Neuronal stem cell (in vitro differentiated cells): ENCODE measurements around the gene TRIP10.
"Not testable (repeated sequence)": the region's sequence is repeated elsewhere in the genome, so short reads cannot be mapped to it uniquely, and the experiment has no call there.

Experiments
- DNase-seq: peaks from one replicate; pipeline ENCODE4 v3.0.0-alpha.2; 2013; ENCODE audit warnings: low spot score
- H2AFZ ChIP-seq: one replicate; pipeline ENCODE4 v1.6.1; 2013; ENCODE audit warnings: mild to moderate bottlenecking, low read length, inconsistent platforms
- H2AK5ac ChIP-seq: 2 replicates; pipeline ENCODE4 v1.6.1; 2013; ENCODE audit warnings: low read depth, mild to moderate bottlenecking, inconsistent platforms, low read length, moderate library complexity, mixed read lengths
- H2BK120ac ChIP-seq: 2 replicates; pipeline ENCODE4 v1.6.1; 2013; ENCODE audit warnings: low read depth, mild to moderate bottlenecking, inconsistent platforms, low read length, moderate library complexity, mixed read lengths
- H2BK12ac ChIP-seq: one replicate; pipeline ENCODE4 v1.6.1; 2013; ENCODE audit warnings: low read length, inconsistent platforms
- H2BK15ac ChIP-seq: 2 replicates; pipeline ENCODE4 v1.6.1; 2013; ENCODE audit warnings: mild to moderate bottlenecking, low read length, inconsistent platforms, mixed read lengths
- H2BK5ac ChIP-seq: one replicate; pipeline ENCODE4 v1.6.1; 2013; ENCODE audit warnings: inconsistent platforms, mild to moderate bottlenecking, low read length, moderate library complexity
- H3K14ac ChIP-seq: one replicate; pipeline ENCODE4 v1.6.1; 2013; ENCODE audit warnings: low read length, inconsistent platforms
- H3K18ac ChIP-seq: 2 replicates; pipeline ENCODE4 v1.6.1; 2013; ENCODE audit warnings: low read length, inconsistent platforms
- H3K23ac ChIP-seq: 2 replicates; pipeline ENCODE4 v1.6.1; 2013; ENCODE audit warnings: low read depth, mild to moderate bottlenecking, mixed read lengths, low read length, inconsistent platforms; ENCODE audit not compliant: poor library complexity
- H3K27ac ChIP-seq: replicated peaks from 3 replicates; pipeline ENCODE4 v1.5.1; 2013; ENCODE audit warnings: low read length, inconsistent platforms
- H3K27me3 ChIP-seq, 3 experiments: 2 replicates each; pipeline ENCODE4 v1.6.1; 2013; ENCODE audit warnings: low read length in 3 of 3, mild to moderate bottlenecking in 2 of 3, inconsistent platforms in 1 of 3, low read depth in 1 of 3, mixed read lengths in 1 of 3, moderate library complexity in 1 of 3; ENCODE audit not compliant: control insufficient read depth in 3 of 3, insufficient read depth in 3 of 3
- H3K36me3 ChIP-seq, 2 donors: replicated peaks in 1 of 2; 2 replicates each; pipeline ENCODE4 v1.6.1; 2013; ENCODE audit warnings: low read length in 2 of 2; ENCODE audit not compliant: control insufficient read depth in 2 of 2, insufficient read depth in 2 of 2
- H3K4ac ChIP-seq: 2 replicates; pipeline ENCODE4 v1.6.1; 2013; ENCODE audit warnings: inconsistent platforms, mild to moderate bottlenecking, low read length, moderate library complexity
- H3K4me1 ChIP-seq, 2 donors: 1 replicate in 1 of 2; 2 replicates in 1 of 2; pipeline ENCODE4 v1.6.1; 2013; ENCODE audit warnings: low read length in 2 of 2, low read depth in 1 of 2; ENCODE audit not compliant: control insufficient read depth in 2 of 2, insufficient read depth in 1 of 2
- H3K4me2 ChIP-seq: one replicate; pipeline ENCODE4 v1.6.1; 2013; ENCODE audit warnings: mild to moderate bottlenecking, low read length, inconsistent platforms; ENCODE audit not compliant: insufficient read depth, poor library complexity, severe bottlenecking
- H3K4me3 ChIP-seq, 2 donors: 2 replicates each; pipeline ENCODE4 v1.5.1; 2013; ENCODE audit warnings: low read length in 2 of 2, mild to moderate bottlenecking in 2 of 2, inconsistent platforms in 1 of 2, moderate library complexity in 1 of 2
- H3K79me1 ChIP-seq: one replicate; pipeline ENCODE4 v1.6.1; 2013; ENCODE audit warnings: low read depth, mild to moderate bottlenecking, inconsistent platforms, low read length, moderate library complexity
- H3K9ac ChIP-seq: one replicate; pipeline ENCODE4 v1.6.1; 2013; ENCODE audit warnings: mild to moderate bottlenecking, low read depth, low read length, inconsistent platforms; ENCODE audit not compliant: poor library complexity
- H3K9me3 ChIP-seq, 2 donors: replicated peaks in 1 of 2; 2 replicates each; pipeline versions ENCODE3 to v1.6.1; 2013; ENCODE audit warnings: low read length in 2 of 2, mild to moderate bottlenecking in 2 of 2, inconsistent platforms in 1 of 2, low read depth in 1 of 2, mixed read lengths in 1 of 2, moderate library complexity in 1 of 2; ENCODE audit not compliant: control insufficient read depth in 2 of 2, insufficient read depth in 1 of 2
- H4K8ac ChIP-seq: one replicate; pipeline ENCODE4 v1.6.1; 2013; ENCODE audit warnings: low read depth, mild to moderate bottlenecking, inconsistent platforms, low read length, moderate library complexity
- H4K91ac ChIP-seq: one replicate; pipeline ENCODE4 v1.6.1; 2013; ENCODE audit warnings: low read length, low read depth, mild to moderate bottlenecking, inconsistent platforms; ENCODE audit not compliant: poor library complexity
- WGBS, 2 donors: extraction: QIAGEN DNeasy Blood & Tissue Kit; methylation state at CpG; one replicate each; pipeline ENCODE4 v1.1.7; 2013; ENCODE audit warnings: missing lambda C conversion rate in 2 of 2, mixed read lengths in 1 of 2; ENCODE audit not compliant: insufficient read length in 2 of 2, insufficient replicate concordance in 1 of 2; ENCODE audit errors: extremely low coverage in 2 of 2; 5-methylcytosine and 5-hydroxymethylcytosine counted together

TRIP10 gene

DNA sequence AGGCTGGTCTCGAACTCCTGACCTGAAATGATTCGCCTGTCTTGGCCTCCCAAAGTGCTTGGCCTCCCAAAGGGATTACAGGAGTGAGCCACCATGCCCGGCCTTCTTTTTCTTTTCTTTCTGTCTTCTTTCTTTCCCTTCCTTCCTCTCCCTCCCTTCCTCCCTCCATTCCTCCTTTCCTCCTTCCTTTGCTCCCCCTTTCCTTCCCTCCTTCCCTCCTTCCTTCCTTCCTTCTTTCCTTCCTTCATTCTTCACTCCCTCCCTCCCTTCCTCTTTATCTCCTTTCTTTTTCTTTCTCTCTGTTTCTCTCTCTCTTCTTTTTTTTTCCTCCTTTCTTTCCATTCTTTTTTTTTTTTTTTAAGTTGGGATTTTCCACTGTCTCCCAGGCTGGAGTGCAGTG is 31.1 kb upstream of the TRIP10 start:
- no peaks in the 10 kb centered on the region for H3K4me1 ChIP-seq
- H2BK5ac ChIP-seq = no peak overlapping the region
- H3K4me3 ChIP-seq = no peak overlapping the region
- H3K4ac ChIP-seq = no peak overlapping the region
- H3K27me3 ChIP-seq = peaks cover 0 to 41% (median 28%) of the 10 kb centered on the region in 3 experiments
- no peak overlapping the region for H3K18ac ChIP-seq
- no peak overlapping the region for H2BK15ac ChIP-seq
- H4K91ac ChIP-seq = no peak overlapping the region
- peaks cover 0 to 4% of the 10 kb centered on the region in 2 donors for H3K9me3 ChIP-seq
- no peak overlapping the region for H3K23ac ChIP-seq
- H3K79me1 ChIP-seq = no peaks in the 10 kb centered on the region
- no peak overlapping the region for H2AFZ ChIP-seq
- H3K14ac ChIP-seq = no peak overlapping the region
- H2BK120ac ChIP-seq = no peak overlapping the region
- DNase-seq = no peak
- no peak overlapping the region for H3K9ac ChIP-seq
- WGBS, 2 donors = no CpG with 5 or more reads among the region's 3 CpGs
- H2BK12ac ChIP-seq = no peak overlapping the region
- no peaks in the 10 kb centered on the region for H3K36me3 ChIP-seq
- no peak overlapping the region for H3K4me2 ChIP-seq
- no peak overlapping the region for H3K27ac ChIP-seq
- no peak overlapping the region for H2AK5ac ChIP-seq
- no peak overlapping the region for H4K8ac ChIP-seq

DNA sequence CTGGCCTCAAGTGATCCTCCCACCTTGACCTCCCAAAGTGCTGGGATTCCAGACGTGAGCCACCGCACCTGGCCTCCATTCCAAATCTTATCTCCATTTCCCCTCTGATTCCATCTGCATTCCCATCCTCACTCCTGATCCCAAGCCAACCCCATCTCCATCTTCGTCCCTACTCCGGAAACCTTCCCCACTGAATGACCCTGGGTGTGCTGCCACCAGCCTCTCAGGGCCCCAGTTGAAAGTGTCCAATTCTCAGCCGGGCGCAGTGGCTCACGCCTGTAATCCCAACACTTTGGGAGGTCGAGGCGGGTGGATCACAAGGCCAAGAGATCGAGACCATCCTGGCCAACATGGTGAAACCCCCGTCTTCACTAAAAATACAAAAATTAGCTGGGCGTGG is 30.6 kb upstream of the TRIP10 start:
- not testable (repeated sequence) for DNase-seq, H3K9ac ChIP-seq, H3K27ac ChIP-seq, H2AK5ac ChIP-seq, H2BK15ac ChIP-seq, H3K79me1 ChIP-seq, H2AFZ ChIP-seq, H3K9me3 ChIP-seq, H4K8ac ChIP-seq, H3K4me3 ChIP-seq, H3K4ac ChIP-seq, H3K14ac ChIP-seq, H3K18ac ChIP-seq, H2BK5ac ChIP-seq, H2BK12ac ChIP-seq, H4K91ac ChIP-seq, H3K4me2 ChIP-seq, H3K23ac ChIP-seq, H3K4me1 ChIP-seq, H3K36me3 ChIP-seq, H2BK120ac ChIP-seq
- no CpG with 5 or more reads among the region's 12 CpGs for WGBS, 2 donors
- peaks cover 0 to 41% (median 28%) of the 10 kb centered on the region in 3 experiments for H3K27me3 ChIP-seq

DNA sequence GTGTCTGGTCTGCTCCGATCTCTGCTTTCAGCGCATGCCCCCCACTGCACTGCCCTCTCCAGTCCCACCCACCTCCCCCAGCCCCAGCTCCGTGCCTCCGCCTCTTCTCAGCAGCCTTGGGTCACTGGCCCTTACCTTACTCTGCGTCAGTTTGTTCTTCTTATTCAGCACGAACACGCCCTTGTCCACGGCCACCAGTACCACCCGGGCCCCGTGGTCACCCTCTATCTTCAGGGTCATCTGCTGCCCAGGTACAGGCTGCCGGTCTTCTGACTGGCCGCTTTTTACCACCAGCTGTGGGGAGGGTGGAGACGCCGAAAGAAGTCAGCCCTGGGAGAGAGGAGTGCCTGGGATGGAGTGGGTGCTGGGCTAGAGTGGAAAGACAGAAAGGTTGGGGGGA is 29.9 kb upstream of the TRIP10 start:
- Histone ChIP-seq H3K27me3 (peaks cover 0 to 41% (median 28%) of the 10 kb centered on the region in 3 experiments), H3K4me3 (no peak overlapping the region), H3K9me3 (peaks cover 0 to 4% of the 10 kb centered on the region in 2 donors), H3K4me1 (no peaks in the 10 kb centered on the region), H4K91ac (no peak overlapping the region), H2BK15ac (no peak overlapping the region), H3K14ac (no peak overlapping the region), H2BK120ac (no peak overlapping the region), H3K79me1 (no peaks in the 10 kb centered on the region), H2BK12ac (no peak overlapping the region), H3K4me2 (no peak overlapping the region), H2AK5ac (peak overlapping the region; percentile 60), H3K23ac (peak overlapping the region; percentile 75), H3K18ac (no peak overlapping the region), H3K9ac (no peak overlapping the region), H3K36me3 (no peaks in the 10 kb centered on the region), H2AFZ (peak overlapping the region; percentile 17), H2BK5ac (no peak overlapping the region), H3K4ac (no peak overlapping the region), H3K27ac (no peak overlapping the region), H4K8ac (no peak overlapping the region)
- no CpG with 5 or more reads among the region's 14 CpGs for WGBS, 2 donors
- DNase-seq = no peak

DNA sequence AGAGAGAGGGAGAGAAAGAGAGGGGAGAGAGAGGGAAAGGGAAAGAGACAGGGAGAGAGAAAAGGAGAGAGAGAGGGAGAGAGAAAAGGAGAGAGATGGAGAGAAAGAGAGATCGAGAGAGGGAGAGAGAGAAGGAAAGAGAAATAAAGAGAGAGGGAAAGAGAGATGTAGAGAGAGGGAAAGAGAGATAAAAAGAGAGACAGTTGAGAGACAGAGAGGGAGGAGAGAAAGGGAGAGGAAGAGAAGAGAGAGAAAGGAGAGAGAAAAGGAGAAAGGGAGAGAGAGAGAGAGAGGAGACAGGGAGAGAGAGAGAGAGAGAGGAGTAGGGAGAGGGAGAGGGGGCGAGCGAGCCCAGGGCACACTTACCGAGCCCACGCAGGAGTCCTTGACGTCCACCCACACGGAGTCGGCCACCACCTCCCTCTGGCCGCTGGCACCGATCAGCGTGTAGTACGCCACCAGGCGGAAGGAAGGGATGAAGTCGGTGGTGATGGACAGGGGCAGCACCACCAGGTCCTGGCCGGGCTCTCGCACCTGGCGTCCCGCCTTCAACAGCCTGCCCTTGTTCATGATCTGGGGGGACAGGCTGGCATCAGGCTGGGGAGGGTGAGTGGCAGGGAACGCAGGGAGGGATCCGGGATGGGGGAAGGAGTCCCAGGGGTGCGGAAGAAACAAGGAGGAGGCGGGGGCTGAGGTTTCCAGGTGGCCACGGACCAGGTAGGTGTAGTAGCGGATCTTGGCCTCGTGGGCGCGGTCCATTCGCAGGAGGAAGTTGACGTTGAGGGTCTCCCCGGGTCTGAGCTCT is 29.0 kb upstream of the TRIP10 start:
- peaks cover 0 to 4% of the 10 kb centered on the region in 2 donors for H3K9me3 ChIP-seq
- H3K4ac ChIP-seq = no peak overlapping the region
- H3K18ac ChIP-seq = peak overlapping the region; percentile 11
- no peak overlapping the region for H2BK12ac ChIP-seq
- H3K36me3 ChIP-seq = no peaks in the 10 kb centered on the region
- peaks cover 0 to 41% (median 28%) of the 10 kb centered on the region in 3 experiments for H3K27me3 ChIP-seq
- no peak overlapping the region for H4K8ac ChIP-seq
- H3K9ac ChIP-seq = no peak overlapping the region
- no peak overlapping the region for H4K91ac ChIP-seq
- H2BK15ac ChIP-seq = peak overlapping the region; percentile 63
- H3K4me1 ChIP-seq = no peaks in the 10 kb centered on the region
- 100% methylated on average over 1 of the region's 30 CpGs; no CpG with 5 or more reads in 1 of the 2 donors for WGBS, 2 donors
- H3K23ac ChIP-seq = peak overlapping the region; percentile 44
- no peak overlapping the region for H3K4me2 ChIP-seq
- H2AFZ ChIP-seq = peak overlapping the region; percentile 29
- H3K27ac ChIP-seq = no peak overlapping the region
- H2BK120ac ChIP-seq = no peak overlapping the region
- no peak overlapping the region for H3K14ac ChIP-seq
- H3K79me1 ChIP-seq = no peaks in the 10 kb centered on the region
- H3K4me3 ChIP-seq = no peak overlapping the region
- DNase-seq = no peak
- peak overlapping the region; percentile 81 for H2AK5ac ChIP-seq
- no peak overlapping the region for H2BK5ac ChIP-seq
